ENCODE data around the gene DNAJC13. TPM values are rescaled to one million over a fixed set of nuclear protein-coding genes. Genes with fewer than 3 reads are reported as not detected.

The DNAJC13 gene
- total RNA-seq, 4 donors from 2014 or later, result 30.2 to 60.2 (median 47.0) TPM

DNA sequence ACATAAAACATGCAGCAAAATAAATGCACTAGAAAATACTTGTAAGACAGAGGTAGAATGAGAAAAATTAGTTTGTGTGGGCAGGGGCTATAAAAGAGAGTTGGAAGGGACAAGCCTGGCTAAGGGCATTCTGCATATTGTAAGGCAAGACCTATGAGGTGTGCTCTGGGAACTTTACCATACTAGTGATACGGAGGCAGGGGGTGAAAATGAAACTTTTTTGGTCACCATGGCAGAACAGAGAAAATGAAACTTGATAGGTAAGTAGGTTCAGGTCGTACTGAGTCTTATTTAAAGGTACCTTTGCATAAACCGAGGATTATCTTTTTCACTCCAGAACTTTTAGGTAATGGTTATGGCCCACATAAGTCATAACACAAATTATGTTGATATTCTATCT, 105.1 kb downstream of the DNAJC13 start:
- TF ChIP-seq, protein P1, sequence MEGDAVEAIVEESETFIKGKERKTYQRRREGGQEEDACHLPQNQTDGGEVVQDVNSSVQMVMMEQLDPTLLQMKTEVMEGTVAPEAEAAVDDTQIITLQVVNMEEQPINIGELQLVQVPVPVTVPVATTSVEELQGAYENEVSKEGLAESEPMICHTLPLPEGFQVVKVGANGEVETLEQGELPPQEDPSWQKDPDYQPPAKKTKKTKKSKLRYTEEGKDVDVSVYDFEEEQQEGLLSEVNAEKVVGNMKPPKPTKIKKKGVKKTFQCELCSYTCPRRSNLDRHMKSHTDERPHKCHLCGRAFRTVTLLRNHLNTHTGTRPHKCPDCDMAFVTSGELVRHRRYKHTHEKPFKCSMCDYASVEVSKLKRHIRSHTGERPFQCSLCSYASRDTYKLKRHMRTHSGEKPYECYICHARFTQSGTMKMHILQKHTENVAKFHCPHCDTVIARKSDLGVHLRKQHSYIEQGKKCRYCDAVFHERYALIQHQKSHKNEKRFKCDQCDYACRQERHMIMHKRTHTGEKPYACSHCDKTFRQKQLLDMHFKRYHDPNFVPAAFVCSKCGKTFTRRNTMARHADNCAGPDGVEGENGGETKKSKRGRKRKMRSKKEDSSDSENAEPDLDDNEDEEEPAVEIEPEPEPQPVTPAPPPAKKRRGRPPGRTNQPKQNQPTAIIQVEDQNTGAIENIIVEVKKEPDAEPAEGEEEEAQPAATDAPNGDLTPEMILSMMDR (IDR thresholded peaks at IDR 0.05), result no peak
- DNase-seq (ENCODE audit: low spot score) (no peak), ATAC-seq (ENCODE audit: low FRiP score) (no peak)

DNA sequence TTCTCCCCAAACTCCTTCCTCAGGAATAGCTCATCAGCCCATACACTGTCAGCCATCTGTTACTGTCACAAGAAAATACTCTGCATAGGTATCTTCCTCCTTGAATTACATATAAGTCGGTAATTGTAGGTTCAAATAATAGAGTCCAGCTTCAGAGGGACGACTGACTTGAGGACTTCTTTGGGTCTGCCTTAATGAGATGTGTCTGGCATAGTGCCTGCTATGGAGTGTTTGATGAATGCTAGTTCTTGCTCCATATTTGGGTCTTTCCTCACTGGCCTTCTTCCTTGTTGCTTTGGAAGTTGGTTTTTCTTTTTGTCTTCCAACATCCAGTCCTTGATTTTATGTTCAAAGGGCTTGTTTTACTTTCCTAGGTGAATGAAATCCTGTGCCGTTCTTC, 113.3 kb downstream of the DNAJC13 start:
- DNase-seq (ENCODE audit: low spot score) (no peak), ATAC-seq (ENCODE audit: low FRiP score) (no peak)
- TF ChIP-seq, protein P1 (IDR thresholded peaks at IDR 0.05), result no peak

DNA sequence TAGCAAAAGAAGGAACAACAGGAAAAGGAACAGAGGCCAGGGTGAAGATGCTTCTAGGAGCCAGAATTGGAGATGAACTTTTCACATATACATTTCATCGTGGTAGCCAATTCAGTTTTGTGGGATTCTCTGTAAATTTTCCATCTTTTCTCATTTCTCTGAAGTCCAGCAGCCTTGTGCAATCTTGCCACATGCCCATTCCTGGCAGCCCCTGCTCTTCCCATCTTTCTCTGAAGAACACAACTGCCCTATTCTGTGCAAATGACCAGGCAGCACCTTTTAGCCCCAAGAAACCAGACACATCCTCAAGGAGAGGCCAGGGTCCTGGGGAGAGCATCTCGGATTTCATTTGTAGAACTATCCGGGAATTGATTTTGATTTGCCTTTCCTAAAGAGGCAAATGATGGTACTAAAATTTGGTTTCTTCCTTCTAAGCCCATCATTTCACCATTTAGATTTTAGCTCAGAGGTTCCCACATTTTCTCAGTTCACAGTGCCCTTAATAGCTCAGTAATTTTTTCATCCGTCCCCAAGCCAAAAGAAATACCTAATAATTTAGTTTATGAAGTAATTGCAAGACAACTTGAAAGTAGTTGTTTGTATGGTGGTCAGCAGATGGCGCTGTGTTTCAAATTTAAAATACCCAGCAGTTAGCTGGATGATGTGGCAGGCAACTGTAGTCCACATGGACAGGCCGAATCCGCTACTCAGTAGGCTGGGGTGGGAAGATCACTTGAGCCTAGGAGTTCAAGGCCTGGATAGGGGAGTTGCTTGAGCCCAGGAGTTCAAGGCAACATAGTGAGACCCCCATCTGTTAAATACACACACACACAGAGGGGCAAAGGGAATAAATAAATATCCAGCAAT, 118.5 kb downstream of the DNAJC13 start:
- TF ChIP-seq, protein P1 (IDR thresholded peaks at IDR 0.05), result no peak
- no peak for DNase-seq (ENCODE audit: low spot score)
- peak; percentile 58 for ATAC-seq (ENCODE audit: low FRiP score)

DNA sequence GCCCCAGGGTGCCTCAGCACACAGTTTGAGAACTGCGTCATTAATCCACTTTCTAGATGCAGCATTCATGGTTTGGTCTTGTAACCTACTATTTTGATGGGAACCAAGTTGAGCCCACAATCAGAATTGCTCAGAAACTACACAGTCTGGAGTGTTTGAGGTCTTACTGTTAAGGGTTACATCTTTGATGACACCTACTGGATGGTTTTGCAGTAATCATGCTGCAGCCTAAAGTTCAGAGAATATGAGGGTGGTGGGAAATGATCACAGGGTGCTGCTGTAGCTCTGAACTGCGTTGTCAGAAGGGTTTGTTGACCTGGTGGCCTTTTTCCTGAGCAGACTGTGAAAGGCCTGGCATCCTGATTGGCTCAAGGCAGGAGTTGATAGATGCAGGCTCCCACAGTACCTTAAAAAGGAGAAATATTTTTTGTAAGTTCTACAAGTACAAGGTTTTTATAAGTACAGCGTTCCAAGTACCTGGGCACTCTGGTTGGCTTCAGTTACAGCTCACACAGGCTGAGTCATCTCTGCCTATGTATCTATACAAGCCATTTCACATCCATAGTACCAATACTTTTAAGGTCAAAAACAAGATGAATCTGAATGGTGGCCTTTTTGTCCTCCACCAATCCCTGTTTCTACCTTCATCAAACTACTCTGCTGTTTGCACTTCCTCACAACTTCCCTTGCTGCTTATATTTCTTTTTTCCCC, 119.3 kb downstream of the DNAJC13 start:
- ATAC-seq (ENCODE audit: low FRiP score) (peak; percentile 33), DNase-seq (ENCODE audit: low spot score) (no peak)
- TF ChIP-seq, protein P1 (IDR thresholded peaks at IDR 0.05), result no peak

DNA sequence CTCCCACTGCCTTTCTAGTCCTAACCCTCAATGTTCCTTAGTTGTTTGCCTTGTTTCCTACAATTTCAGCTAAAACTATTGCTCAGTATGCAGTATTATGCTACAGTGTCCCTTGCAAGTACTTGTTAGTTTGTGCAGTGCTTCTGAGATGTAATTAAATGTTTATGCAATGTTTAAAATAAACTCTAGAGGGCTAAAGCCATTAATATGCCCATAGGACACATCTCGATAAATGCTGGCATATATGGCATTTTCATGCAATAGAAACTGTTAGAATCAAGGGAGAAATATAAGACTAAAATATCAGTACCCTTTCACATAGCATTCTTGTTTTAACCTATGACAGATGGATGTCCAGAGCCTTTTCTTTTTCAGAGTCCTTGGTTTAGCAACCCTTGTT, 120.0 kb downstream of the DNAJC13 start:
- TF ChIP-seq, protein P1 (IDR thresholded peaks at IDR 0.05), result no peak
- no peak for ATAC-seq (ENCODE audit: low FRiP score)
- DNase-seq (ENCODE audit: low spot score), result no peak

DNA sequence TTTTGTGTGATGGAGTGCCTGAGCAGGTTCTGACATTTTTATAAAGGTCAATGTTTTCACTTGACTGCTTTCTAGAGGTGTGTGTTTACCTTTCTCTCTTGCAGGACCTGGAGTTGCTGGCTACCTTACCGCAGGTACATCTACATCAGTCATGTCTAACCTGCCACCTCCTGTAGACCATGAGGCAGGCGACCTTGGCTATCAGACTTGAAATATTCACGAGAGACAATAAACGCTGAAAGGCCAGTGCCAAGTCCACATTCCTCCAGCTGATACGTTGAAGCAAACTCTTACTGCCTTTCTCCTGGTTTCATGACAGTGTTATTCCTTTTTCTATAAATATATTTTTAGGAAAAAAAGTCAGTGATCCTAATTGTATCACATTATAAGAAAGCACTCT, 120.8 kb downstream of the DNAJC13 start:
- no peak for ATAC-seq (ENCODE audit: low FRiP score)
- TF ChIP-seq, protein P1 (IDR thresholded peaks at IDR 0.05), result no peak
- no peak for DNase-seq (ENCODE audit: low spot score)

Measured in omental fat pad (tissue), 4 donors.